ENCODE measurements around the gene CDHR2.

- TF ChIP-seq SPI1 (IDR thresholded peaks at IDR 0.05; ENCODE audit: low read depth, low read length) (no peak), POLR2AphosphoS5 (IDR thresholded peaks at IDR 0.05; ENCODE audit: low read depth, low read length) (no peak), POLR2A (IDR thresholded peaks at IDR 0.05; ENCODE audit: low read depth, low read length) (no peak)
Measured at GRCh38 chr5:176557846-176558245, 8.7 kb downstream of the CDHR2 start.

Measured in GM12891 (cell line).